Thymus (tissue), 11 donors: ENCODE data around the gene ODF4. TPM values are rescaled to one million over a fixed set of nuclear protein-coding genes. Genes with fewer than 3 reads are reported as not detected.

Experiments
- DNase-seq, 9 donors: peaks; one replicate each; pipeline ENCODE4 v3.0.0-alpha.2; 2013; ENCODE audit warnings: low spot score in 9 of 9, low read depth in 6 of 9, missing footprints in 1 of 9
- H3K27ac ChIP-seq, 2 donors: one replicate each; pipeline ENCODE4 v1.5.1; 2013; ENCODE audit warnings: control low read depth in 1 of 2, low read depth in 1 of 2, low read length in 1 of 2, mild to moderate bottlenecking in 1 of 2, moderate library complexity in 1 of 2
- H3K27me3 ChIP-seq, 2 donors: one replicate each; pipeline ENCODE4 v1.5.1; 2013; ENCODE audit warnings: low read length in 1 of 2; ENCODE audit not compliant: control insufficient read depth in 2 of 2, insufficient read depth in 1 of 2
- H3K36me3 ChIP-seq, 2 donors: one replicate each; pipeline ENCODE4 v1.5.1; 2013; ENCODE audit warnings: low read length in 1 of 2, mild to moderate bottlenecking in 1 of 2, moderate library complexity in 1 of 2; ENCODE audit not compliant: control insufficient read depth in 2 of 2, insufficient read depth in 2 of 2
- H3K4me1 ChIP-seq, 2 donors: one replicate each; pipeline ENCODE4 v1.5.1; 2013; ENCODE audit warnings: low read length in 2 of 2; ENCODE audit not compliant: control insufficient read depth in 2 of 2, insufficient read depth in 2 of 2
- H3K4me3 ChIP-seq, 2 donors: one replicate each; pipeline ENCODE4 v1.5.1; 2013; ENCODE audit warnings: low read length in 2 of 2, control low read depth in 1 of 2, mild to moderate bottlenecking in 1 of 2
- H3K9me3 ChIP-seq, 2 donors: one replicate each; pipeline ENCODE4 v1.5.1; 2013; ENCODE audit warnings: low read length in 1 of 2, mild to moderate bottlenecking in 1 of 2; ENCODE audit not compliant: control insufficient read depth in 2 of 2, insufficient read depth in 1 of 2
- WGBS: extraction: QIAGEN DNeasy Blood & Tissue Kit; methylation state at CpG from one replicate; pipeline ENCODE4 v1.1.7; 2013; 5-methylcytosine and 5-hydroxymethylcytosine counted together
- polyA plus RNA-seq: library from polyadenylated mRNA; stranded (reverse); fragments of 200-250 nt; gene quantifications from one replicate; pipeline ENCODE4 v1.2.3, GENCODE V29; 2013
- total RNA-seq: library from RNA; stranded (reverse); fragments of 120-200 nt; gene quantifications from one replicate; pipeline ENCODE4 v1.2.4, GENCODE V29; 2013
- donor health status: healthy.

Gene ODF4
- total and polyA plus RNA-seq, 2 donors = 0.05 TPM; not detected in 1

DNA sequence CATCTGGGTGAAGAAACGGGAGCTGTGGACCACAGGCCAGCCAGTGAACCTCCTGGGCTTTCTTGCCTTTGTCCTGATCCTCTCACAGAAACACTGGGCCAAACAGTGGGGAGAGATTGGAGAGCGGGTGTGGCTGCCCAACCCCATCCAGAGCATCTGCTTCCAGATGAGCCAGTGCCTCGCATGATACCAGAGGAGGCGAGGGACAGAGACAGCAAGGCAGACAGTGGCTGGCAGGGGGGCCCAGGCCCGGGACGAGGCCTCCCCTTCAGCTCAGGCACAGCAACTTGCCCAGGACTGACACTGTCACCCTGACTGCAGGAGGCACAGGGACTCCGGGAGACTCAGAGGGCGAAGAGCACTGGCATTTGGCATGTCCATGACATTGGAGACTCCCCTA lies 17.6 kb upstream of the ODF4 start:
- no peak overlapping the region for H3K4me3 ChIP-seq
- no peaks in the 10 kb centered on the region for H3K36me3 ChIP-seq
- no peak for DNase-seq
- H3K27me3 ChIP-seq = peaks cover 11 to 44% of the 10 kb centered on the region in 2 donors
- no peak overlapping the region for H3K27ac ChIP-seq
- 96% methylated on average over 8 of the region's 8 CpGs for WGBS
- H3K9me3 ChIP-seq = no peaks in the 10 kb centered on the region
- peaks cover 0 to 10% of the 10 kb centered on the region in 2 donors for H3K4me1 ChIP-seq

DNA sequence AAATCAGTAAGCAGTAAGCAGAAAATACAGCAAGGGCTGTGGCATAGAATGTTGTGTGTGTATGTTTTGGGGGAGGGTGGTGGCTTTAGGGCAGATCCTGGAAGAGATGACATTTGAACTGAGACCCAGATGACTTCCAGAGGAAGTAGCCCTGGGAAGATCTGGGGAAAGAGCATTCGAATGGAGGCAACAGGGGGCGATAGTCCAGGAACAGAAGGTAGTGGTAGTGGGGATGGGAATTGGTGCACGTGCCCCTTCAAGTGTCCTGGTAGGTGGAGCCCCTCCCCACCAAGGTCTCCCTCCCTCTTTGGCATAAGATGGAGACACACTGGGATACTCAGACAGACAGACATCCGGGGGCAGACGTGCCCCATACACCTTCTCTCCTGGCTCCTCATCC lies 15.5 kb upstream of the ODF4 start:
- WGBS = 96% methylated on average over 5 of the region's 5 CpGs
- Histone ChIP-seq H3K27me3 (peaks cover 14 to 52% of the 10 kb centered on the region in 2 donors), H3K4me1 (peaks cover 0 to 13% of the 10 kb centered on the region in 2 donors), H3K4me3 (no peak overlapping the region), H3K36me3 (no peaks in the 10 kb centered on the region), H3K27ac (no peak overlapping the region), H3K9me3 (no peaks in the 10 kb centered on the region)
- no peak for DNase-seq

DNA sequence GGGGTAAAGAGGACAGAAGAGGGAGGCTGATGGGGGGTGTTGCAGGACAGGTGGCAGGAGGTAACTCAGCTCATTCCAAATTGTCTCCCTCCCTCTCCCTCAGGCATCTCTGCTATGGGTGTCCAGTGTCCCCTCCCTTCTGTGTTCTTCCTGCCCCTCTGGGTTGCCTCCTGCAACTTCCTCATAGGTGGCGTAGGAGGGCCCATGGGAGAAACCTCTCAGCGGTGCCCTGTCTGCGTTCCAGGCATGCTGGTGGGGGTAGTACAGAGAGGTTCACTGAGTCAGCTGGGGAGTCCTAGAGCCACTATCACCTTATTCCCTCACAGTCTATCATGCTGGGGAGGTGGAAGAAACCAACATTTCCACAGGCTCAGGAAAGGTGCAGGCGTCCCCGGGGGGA lies 14.7 kb upstream of the ODF4 start:
- no peaks in the 10 kb centered on the region for H3K9me3 ChIP-seq
- peaks cover 0 to 13% of the 10 kb centered on the region in 2 donors for H3K4me1 ChIP-seq
- WGBS = 62% methylated on average over 5 of the region's 5 CpGs
- DNase-seq = no peak
- H3K36me3 ChIP-seq = no peaks in the 10 kb centered on the region
- no peak overlapping the region for H3K4me3 ChIP-seq
- peaks cover 14 to 52% of the 10 kb centered on the region in 2 donors for H3K27me3 ChIP-seq
- no peak overlapping the region for H3K27ac ChIP-seq

DNA sequence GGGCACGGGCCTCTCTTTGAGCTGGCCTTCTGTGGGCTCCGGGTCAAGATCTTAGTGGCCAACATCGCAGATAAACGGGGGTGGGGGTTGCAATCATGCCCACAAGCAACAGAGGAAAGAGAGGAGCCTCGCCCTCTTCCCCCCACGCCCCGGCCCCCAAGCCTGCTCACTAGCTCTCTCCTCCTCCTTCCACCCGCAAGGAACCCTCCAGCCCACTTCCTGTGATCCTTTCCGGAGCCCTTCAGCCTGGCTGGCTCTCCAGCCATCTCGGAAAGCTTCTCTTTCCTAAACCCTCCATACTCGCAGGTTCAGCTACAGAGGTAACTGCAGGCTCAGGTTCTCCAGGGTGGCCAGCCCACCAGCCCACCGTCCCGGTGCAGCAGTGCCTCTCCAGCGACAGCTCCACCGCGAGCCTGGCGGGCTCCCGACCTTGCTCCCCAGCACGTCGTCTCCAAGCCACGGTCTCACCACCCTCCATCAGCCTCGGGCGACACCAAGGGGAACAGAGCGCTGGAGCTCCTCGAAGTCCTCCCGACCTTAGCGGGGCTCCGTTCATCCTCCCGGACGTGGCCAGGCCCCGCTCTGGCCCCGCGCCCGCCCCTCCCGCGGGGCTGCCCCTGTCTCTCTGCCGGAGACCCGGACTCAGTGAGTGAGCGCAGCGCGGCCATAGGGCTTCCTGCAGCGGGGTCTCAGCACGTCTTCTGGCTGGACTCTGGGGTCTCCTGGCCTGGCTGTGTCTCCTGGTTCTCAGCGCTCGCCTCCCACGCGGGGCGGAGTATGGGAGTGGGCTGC lies 12.9 kb upstream of the ODF4 start:
- Histone ChIP-seq H3K36me3 (no peaks in the 10 kb centered on the region), H3K9me3 (no peaks in the 10 kb centered on the region), H3K4me3 (peak overlapping the region in 1 of 2 donors; percentile 32), H3K4me1 (peaks cover 0 to 13% of the 10 kb centered on the region in 2 donors), H3K27ac (no peak overlapping the region), H3K27me3 (peaks cover 14 to 52% of the 10 kb centered on the region in 2 donors)
- DNase-seq = peak in 3 of 9 donors; percentile 5 to 16 (median 8)
- WGBS = 2% methylated on average over 48 of the region's 48 CpGs

GRCh38 chr17:8327303-8327649 lies 12.4 kb upstream of the ODF4 start:
- H3K27me3 ChIP-seq = peaks cover 14 to 50% of the 10 kb centered on the region in 2 donors
- DNase-seq = no peak
- H3K27ac ChIP-seq = no peak overlapping the region
- peaks cover 0 to 13% of the 10 kb centered on the region in 2 donors for H3K4me1 ChIP-seq
- no peaks in the 10 kb centered on the region for H3K9me3 ChIP-seq
- peak overlapping the region in 1 of 2 donors; percentile 32 for H3K4me3 ChIP-seq
- H3K36me3 ChIP-seq = no peaks in the 10 kb centered on the region
- 28% methylated on average over 25 of the region's 25 CpGs for WGBS

DNA sequence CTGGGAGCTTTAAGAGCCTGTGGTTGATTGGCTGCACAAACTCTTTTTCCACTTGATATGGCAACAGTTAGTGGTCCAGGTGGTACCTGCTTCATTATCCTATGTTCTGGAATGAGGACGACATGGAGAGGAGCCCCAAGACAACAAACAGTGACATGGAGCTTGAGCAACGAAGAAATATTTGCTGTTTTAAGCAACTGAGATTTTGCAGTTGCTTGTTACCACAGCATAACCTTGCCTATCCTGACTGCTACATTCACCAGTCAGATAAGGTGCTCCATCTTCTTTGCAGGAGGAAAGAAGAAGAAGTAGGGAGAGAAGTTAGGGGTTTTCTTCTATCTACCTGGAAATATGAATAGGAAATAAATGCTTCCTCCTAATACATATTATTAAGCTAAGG lies 7.5 kb upstream of the ODF4 start:
- H3K4me1 ChIP-seq = peaks cover 0 to 2% of the 10 kb centered on the region in 2 donors
- H3K4me3 ChIP-seq = no peak overlapping the region
- H3K27me3 ChIP-seq = peaks cover 3 to 19% of the 10 kb centered on the region in 2 donors
- H3K27ac ChIP-seq = no peak overlapping the region
- H3K9me3 ChIP-seq = no peaks in the 10 kb centered on the region
- no peak for DNase-seq
- H3K36me3 ChIP-seq = no peaks in the 10 kb centered on the region
- WGBS = 94% methylated on average over 2 of the region's 2 CpGs

DNA sequence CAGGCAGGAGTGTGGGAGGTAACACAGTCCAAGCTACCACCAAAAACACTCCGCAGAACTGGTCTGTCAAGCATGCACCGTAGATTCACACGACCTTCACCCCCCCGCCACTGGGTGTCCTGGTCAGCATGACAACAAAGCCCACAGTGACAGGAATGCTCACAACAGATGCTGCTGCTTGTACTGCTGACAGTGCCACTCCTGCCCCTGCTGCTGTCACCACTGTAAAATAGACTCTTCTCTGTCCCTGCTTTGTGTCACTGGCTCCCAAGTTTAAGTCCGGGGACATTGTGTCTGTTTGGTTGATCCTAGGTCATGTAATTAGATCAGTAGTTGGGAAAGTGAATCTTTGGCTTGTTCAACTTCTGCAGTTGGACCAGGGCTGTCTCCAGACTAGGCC lies 7.0 kb upstream of the ODF4 start:
- no peak overlapping the region for H3K27ac ChIP-seq
- WGBS = 88% methylated on average over 5 of the region's 5 CpGs
- no peak for DNase-seq
- no peak overlapping the region for H3K4me3 ChIP-seq
- H3K27me3 ChIP-seq = peaks cover 3 to 13% of the 10 kb centered on the region in 2 donors
- H3K36me3 ChIP-seq = no peaks in the 10 kb centered on the region
- no peaks in the 10 kb centered on the region for H3K9me3 ChIP-seq
- H3K4me1 ChIP-seq = no peaks in the 10 kb centered on the region

GRCh38 chr17:8333281-8333680 lies 6.4 kb upstream of the ODF4 start:
- DNase-seq = no peak
- Histone ChIP-seq H3K9me3 (no peaks in the 10 kb centered on the region), H3K4me3 (no peak overlapping the region), H3K4me1 (no peaks in the 10 kb centered on the region), H3K27ac (no peak overlapping the region), H3K27me3 (peaks cover 0 to 7% of the 10 kb centered on the region in 2 donors), H3K36me3 (no peaks in the 10 kb centered on the region)
- WGBS = 93% methylated on average over 4 of the region's 4 CpGs

GRCh38 chr17:8337802-8338752 lies 1.6 kb upstream of the ODF4 start:
- H3K36me3 ChIP-seq = no peaks in the 10 kb centered on the region
- no peaks in the 10 kb centered on the region for H3K27me3 ChIP-seq
- H3K9me3 ChIP-seq = no peaks in the 10 kb centered on the region
- H3K4me3 ChIP-seq = no peak overlapping the region
- 24% methylated on average over 11 of the region's 11 CpGs for WGBS
- peak in 1 of 9 donors; percentile 5 for DNase-seq
- no peak overlapping the region for H3K27ac ChIP-seq
- no peaks in the 10 kb centered on the region for H3K4me1 ChIP-seq
